SH-SY5Y (cell line): ENCODE results near the gene SACM1L.

ENCODE experiments used
- GATA2 ChIP-seq: IDR thresholded peaks from 2 replicates; pipeline ENCODE4 v1.6.1; 2011; ENCODE audit warnings: mild to moderate bottlenecking, low read depth, low read length
- GATA3 ChIP-seq: IDR thresholded peaks from 2 replicates; pipeline ENCODE4 v1.6.1; 2011; ENCODE audit warnings: low read depth, mild to moderate bottlenecking, low read length, moderate library complexity

DNA sequence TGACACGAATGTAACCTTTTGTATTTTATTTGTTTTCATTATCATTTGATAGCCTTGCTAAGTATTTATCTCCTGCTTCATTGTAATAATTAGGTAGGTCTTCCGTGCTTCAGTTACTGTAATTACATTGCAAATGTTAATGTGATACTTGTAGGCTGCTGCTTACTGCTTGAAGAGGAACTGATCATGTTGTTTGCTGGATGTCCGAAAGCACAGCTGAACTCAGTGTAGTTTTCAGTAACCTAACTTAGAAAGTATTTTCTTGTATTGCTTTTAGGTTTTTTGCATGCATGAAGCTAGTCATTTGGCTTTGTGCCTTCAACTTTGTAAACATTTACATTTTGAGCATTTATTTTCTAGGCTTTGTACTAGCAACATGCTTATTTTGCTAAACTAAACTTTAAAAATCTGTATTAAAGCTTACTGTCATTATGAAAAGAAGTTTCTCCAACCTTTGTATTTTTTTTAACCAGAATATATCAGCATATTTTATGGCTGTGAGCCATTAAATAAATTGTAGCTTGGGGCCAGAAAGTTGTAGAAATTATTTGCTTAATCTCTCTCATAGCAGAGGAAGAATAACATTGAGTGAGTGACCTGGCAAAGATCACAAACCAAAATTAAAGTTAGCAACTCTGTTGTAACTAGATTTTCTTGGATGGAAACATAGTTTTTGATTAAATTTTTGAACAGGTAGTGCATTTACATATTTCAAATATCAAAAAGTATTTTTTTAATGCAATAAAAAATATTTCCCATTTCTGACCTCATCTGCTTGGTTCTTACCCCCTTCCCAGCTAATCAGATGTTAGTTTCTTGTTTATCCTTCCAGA, 30.7 kb downstream of the SACM1L start:
- TF ChIP-seq GATA2 (no peak), GATA3 (no peak)
